ENCODE results near the gene BRINP3.

- no peak for TF ChIP-seq CTCF (IDR thresholded peaks at IDR 0.05)
- no peak for TF ChIP-seq POLR2A (IDR thresholded peaks at IDR 0.05)
- no peak for TF ChIP-seq POLR2AphosphoS5 (IDR thresholded peaks at IDR 0.05)
Measured at GRCh38 chr1:190138266-190138665, 339.4 kb downstream of the BRINP3 start.

All from stomach (tissue), 4 donors.